Osteocyte (in vitro differentiated cells): ENCODE measurements around the gene ZSCAN1. TPM values are rescaled to one million over a fixed set of nuclear protein-coding genes. Genes with fewer than 3 reads are reported as not detected.

Source experiments
- DNase-seq: peaks from one replicate; pipeline ENCODE4 v3.0.0; 2021; ENCODE audit warnings: mixed read lengths; ENCODE audit not compliant: unreplicated experiment; ENCODE audit errors: extremely low spot score
- H3K27ac Mint-ChIP-seq: one replicate; pipeline ENCODE4 v1.8.0; 2021; ENCODE audit warnings: mild to moderate bottlenecking, mixed read lengths; ENCODE audit not compliant: unreplicated experiment
- H3K27me3 Mint-ChIP-seq: one replicate; pipeline ENCODE4 v1.8.0; 2021; ENCODE audit warnings: mixed read lengths; ENCODE audit not compliant: unreplicated experiment
- H3K36me3 Mint-ChIP-seq: one replicate; pipeline ENCODE4 v1.8.0; 2021; ENCODE audit warnings: mixed read lengths; ENCODE audit not compliant: unreplicated experiment
- H3K4me1 Mint-ChIP-seq: one replicate; pipeline ENCODE4 v1.8.0; 2021; ENCODE audit warnings: mixed read lengths; ENCODE audit not compliant: unreplicated experiment
- H3K4me3 Mint-ChIP-seq: one replicate; pipeline ENCODE4 v1.8.0; 2021; ENCODE audit warnings: mild to moderate bottlenecking, moderate library complexity, mixed read lengths; ENCODE audit not compliant: unreplicated experiment
- H3K9me3 Mint-ChIP-seq: one replicate; pipeline ENCODE4 v1.8.0; 2021; ENCODE audit warnings: mixed read lengths; ENCODE audit not compliant: unreplicated experiment
- CTCF ChIP-seq: fragments of 200-600 bp; sonication (generic); IDR thresholded peaks from 2 replicates; pipeline ENCODE4 v1.5.0; 2021; ENCODE audit warnings: antibody characterized with exemption, mild to moderate bottlenecking, moderate library complexity
- total RNA-seq: library from RNA; stranded (reverse); gene quantifications from 2 replicates; pipeline ENCODE4 v1.2.1, GENCODE V29; 2021

ZSCAN1 gene
- total RNA-seq, 1 donor from 2014 or later: not detected

- no peak for DNase-seq
- Mint-ChIP-seq H3K27ac (peak overlapping the region; percentile 91), H3K27me3 (no peaks in the 10 kb centered on the region), H3K9me3 (peaks cover 27% of the 10 kb centered on the region), H3K4me1 (peaks cover 7% of the 10 kb centered on the region), H3K36me3 (peaks cover 16% of the 10 kb centered on the region), H3K4me3 (peak overlapping the region; percentile 78)
- TF ChIP-seq CTCF: no peak
Observed at GRCh38 chr19:58059671-58060078, 25.9 kb downstream of the ZSCAN1 start.

- H3K9me3 Mint-ChIP-seq: peaks cover 26% of the 10 kb centered on the region
- H3K36me3 Mint-ChIP-seq: peaks cover 15% of the 10 kb centered on the region
- peaks cover 7% of the 10 kb centered on the region for H3K4me1 Mint-ChIP-seq
- H3K27me3 Mint-ChIP-seq: no peaks in the 10 kb centered on the region
- no peak overlapping the region for H3K27ac Mint-ChIP-seq
- peak overlapping the region; percentile 60 for H3K4me3 Mint-ChIP-seq
- TF ChIP-seq CTCF: no peak
- no peak for DNase-seq
Observed at GRCh38 chr19:58060231-58060630, 26.4 kb downstream of the ZSCAN1 start.

- no peak for TF ChIP-seq CTCF
Observed at GRCh38 chr19:58063712-58064111, 29.9 kb downstream of the ZSCAN1 start.

GRCh38 chr19:58067240-58067912 lies 33.6 kb downstream of the ZSCAN1 start:
- Mint-ChIP-seq H3K36me3 (peaks cover 30% of the 10 kb centered on the region), H3K9me3 (peaks cover 42% of the 10 kb centered on the region), H3K4me1 (no peaks in the 10 kb centered on the region), H3K27ac (no peak overlapping the region), H3K4me3 (no peak overlapping the region), H3K27me3 (no peaks in the 10 kb centered on the region)
- TF ChIP-seq CTCF: no peak
- DNase-seq: no peak

More at GRCh38 chr19:58063712-58064111, 29.9 kb downstream of the ZSCAN1 start:
- H3K27ac Mint-ChIP-seq: no peak overlapping the region
- H3K27me3 Mint-ChIP-seq: no peaks in the 10 kb centered on the region
- no peak overlapping the region for H3K4me3 Mint-ChIP-seq
- H3K4me1 Mint-ChIP-seq: peaks cover 7% of the 10 kb centered on the region
- DNase-seq: no peak
- H3K36me3 Mint-ChIP-seq: peaks cover 36% of the 10 kb centered on the region
- H3K9me3 Mint-ChIP-seq: peaks cover 43% of the 10 kb centered on the region

GRCh38 chr19:58079792-58080191 lies 46.0 kb downstream of the ZSCAN1 start:
- no peaks in the 10 kb centered on the region for H3K27me3 Mint-ChIP-seq
- H3K36me3 Mint-ChIP-seq: peaks cover 11% of the 10 kb centered on the region
- no peaks in the 10 kb centered on the region for H3K4me1 Mint-ChIP-seq
- no peak overlapping the region for H3K4me3 Mint-ChIP-seq
- no peak for DNase-seq
- peaks cover 29% of the 10 kb centered on the region for H3K9me3 Mint-ChIP-seq
- TF ChIP-seq CTCF: no peak
- no peak overlapping the region for H3K27ac Mint-ChIP-seq
